Gastroesophageal sphincter (tissue), 4 donors: ENCODE results near the gene OR2F2. TPM values are rescaled to one million over a fixed set of nuclear protein-coding genes. Genes with fewer than 3 reads are reported as not detected.

Experiments
- ATAC-seq: fragments of 150-250 bp; one replicate; pipeline ENCODE4 v1.9.1; 2016; ENCODE audit warnings: mild to moderate bottlenecking, moderate library complexity
- H3K27ac ChIP-seq, 4 donors: fragments of 200-600 bp; sonication (generic) in 3 of 4; 1 replicate in 3 of 4; 2 replicates in 1 of 4; pipeline ENCODE4 v1.5.1; 2016 to 2019
- H3K27me3 ChIP-seq: fragments of 200-600 bp; sonication (generic); one replicate; pipeline ENCODE4 v1.5.1; 2019
- H3K36me3 ChIP-seq, 2 donors: fragments of 200-600 bp; sonication (generic); one replicate each; pipeline ENCODE4 v1.5.1; 2019; ENCODE audit warnings: control low read depth in 1 of 2
- H3K4me1 ChIP-seq, 3 donors: fragments of 200-600 bp; sonication (generic); 1 replicate in 2 of 3; 2 replicates in 1 of 3; pipeline ENCODE4 v1.5.1; 2016 to 2019; ENCODE audit warnings: control low read depth in 2 of 3
- H3K4me3 ChIP-seq, 2 donors: fragments of 200-600 bp; sonication (generic); one replicate each; pipeline ENCODE4 v1.5.1; 2019; ENCODE audit warnings: mild to moderate bottlenecking in 1 of 2, moderate library complexity in 1 of 2
- H3K9me3 ChIP-seq, 3 donors: fragments of 200-600 bp; sonication (generic); one replicate each; pipeline ENCODE4 v1.5.1; 2017 to 2019; ENCODE audit warnings: control low read depth in 2 of 3
- EP300 ChIP-seq: sonication (generic); formaldehyde crosslinking; IDR thresholded peaks from one replicate; pipeline ENCODE4 v1.6.1; 2017; ENCODE audit warnings: antibody characterized with exemption, mild to moderate bottlenecking
- POLR2A ChIP-seq, 2 donors: fragments of 450-650 bp; IDR thresholded peaks; one replicate each; pipeline ENCODE4 v1.6.1; 2017; ENCODE audit warnings: antibody characterized with exemption in 2 of 2, mild to moderate bottlenecking in 2 of 2, moderate library complexity in 1 of 2
- POLR2AphosphoS5 ChIP-seq: sonication (generic); formaldehyde crosslinking; IDR thresholded peaks from one replicate; pipeline ENCODE4 v1.6.1; 2017; ENCODE audit warnings: antibody characterized with exemption
- WGBS, 2 donors: methylation state at CpG; one replicate each; pipeline ENCODE4 v1.1.5; 2018; ENCODE audit warnings: low coverage in 1 of 2; 5-methylcytosine and 5-hydroxymethylcytosine counted together
- total RNA-seq, 4 donors: library from RNA; depleted of rRNA; stranded (reverse); fragments of >200 nt; gene quantifications; one replicate each; pipeline ENCODE4 v1.1.0, GENCODE V29; 2016
- TF ChIP-seq, protein P1 (sequence below), 4 experiments: fragments of 200-600 bp in 2 of 4; fragments of 450-650 bp in 2 of 4; sonication (generic) in 1 of 4; IDR thresholded peaks; one replicate each; pipeline ENCODE4 v1.5.1; 2017 to 2019; ENCODE audit warnings: antibody characterized with exemption in 4 of 4, mild to moderate bottlenecking in 2 of 4, moderate library complexity in 2 of 4

Gene OR2F2
- total RNA-seq, 4 donors from 2014 or later: not detected

DNA sequence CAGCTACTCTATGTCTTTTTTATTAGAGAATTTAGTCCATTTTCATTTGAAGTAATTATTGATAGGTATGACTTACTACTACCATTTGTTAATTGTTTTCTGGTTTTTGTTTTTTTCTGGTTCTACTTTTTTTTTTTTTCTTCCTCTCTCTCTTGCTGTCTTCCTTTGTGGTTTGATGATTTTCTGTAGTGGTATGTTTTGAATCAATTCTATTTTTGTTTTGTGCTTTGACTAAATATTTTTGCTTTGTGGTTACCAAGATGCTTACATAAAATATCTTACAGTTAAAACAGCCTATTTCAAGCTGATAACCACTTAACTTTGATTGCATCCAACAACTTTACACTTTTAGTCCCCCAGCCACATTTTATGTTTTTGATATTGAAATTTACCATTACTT is 3.3 kb upstream of the OR2F2 start:
- no peak overlapping the region for H3K4me3 ChIP-seq
- no peaks in the 10 kb centered on the region for H3K36me3 ChIP-seq
- no peaks in the 10 kb centered on the region for H3K4me1 ChIP-seq
- no peaks in the 10 kb centered on the region for H3K9me3 ChIP-seq
- no peak overlapping the region for H3K27ac ChIP-seq
- no peaks in the 10 kb centered on the region for H3K27me3 ChIP-seq
- ATAC-seq: no peak
- no peak for TF ChIP-seq EP300
- no peak for TF ChIP-seq POLR2A (IDR thresholded peaks at IDR 0.05)
- no peak for TF ChIP-seq POLR2AphosphoS5
- TF ChIP-seq, protein P1, sequence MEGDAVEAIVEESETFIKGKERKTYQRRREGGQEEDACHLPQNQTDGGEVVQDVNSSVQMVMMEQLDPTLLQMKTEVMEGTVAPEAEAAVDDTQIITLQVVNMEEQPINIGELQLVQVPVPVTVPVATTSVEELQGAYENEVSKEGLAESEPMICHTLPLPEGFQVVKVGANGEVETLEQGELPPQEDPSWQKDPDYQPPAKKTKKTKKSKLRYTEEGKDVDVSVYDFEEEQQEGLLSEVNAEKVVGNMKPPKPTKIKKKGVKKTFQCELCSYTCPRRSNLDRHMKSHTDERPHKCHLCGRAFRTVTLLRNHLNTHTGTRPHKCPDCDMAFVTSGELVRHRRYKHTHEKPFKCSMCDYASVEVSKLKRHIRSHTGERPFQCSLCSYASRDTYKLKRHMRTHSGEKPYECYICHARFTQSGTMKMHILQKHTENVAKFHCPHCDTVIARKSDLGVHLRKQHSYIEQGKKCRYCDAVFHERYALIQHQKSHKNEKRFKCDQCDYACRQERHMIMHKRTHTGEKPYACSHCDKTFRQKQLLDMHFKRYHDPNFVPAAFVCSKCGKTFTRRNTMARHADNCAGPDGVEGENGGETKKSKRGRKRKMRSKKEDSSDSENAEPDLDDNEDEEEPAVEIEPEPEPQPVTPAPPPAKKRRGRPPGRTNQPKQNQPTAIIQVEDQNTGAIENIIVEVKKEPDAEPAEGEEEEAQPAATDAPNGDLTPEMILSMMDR (IDR thresholded peaks at IDR 0.05): no peak

DNA sequence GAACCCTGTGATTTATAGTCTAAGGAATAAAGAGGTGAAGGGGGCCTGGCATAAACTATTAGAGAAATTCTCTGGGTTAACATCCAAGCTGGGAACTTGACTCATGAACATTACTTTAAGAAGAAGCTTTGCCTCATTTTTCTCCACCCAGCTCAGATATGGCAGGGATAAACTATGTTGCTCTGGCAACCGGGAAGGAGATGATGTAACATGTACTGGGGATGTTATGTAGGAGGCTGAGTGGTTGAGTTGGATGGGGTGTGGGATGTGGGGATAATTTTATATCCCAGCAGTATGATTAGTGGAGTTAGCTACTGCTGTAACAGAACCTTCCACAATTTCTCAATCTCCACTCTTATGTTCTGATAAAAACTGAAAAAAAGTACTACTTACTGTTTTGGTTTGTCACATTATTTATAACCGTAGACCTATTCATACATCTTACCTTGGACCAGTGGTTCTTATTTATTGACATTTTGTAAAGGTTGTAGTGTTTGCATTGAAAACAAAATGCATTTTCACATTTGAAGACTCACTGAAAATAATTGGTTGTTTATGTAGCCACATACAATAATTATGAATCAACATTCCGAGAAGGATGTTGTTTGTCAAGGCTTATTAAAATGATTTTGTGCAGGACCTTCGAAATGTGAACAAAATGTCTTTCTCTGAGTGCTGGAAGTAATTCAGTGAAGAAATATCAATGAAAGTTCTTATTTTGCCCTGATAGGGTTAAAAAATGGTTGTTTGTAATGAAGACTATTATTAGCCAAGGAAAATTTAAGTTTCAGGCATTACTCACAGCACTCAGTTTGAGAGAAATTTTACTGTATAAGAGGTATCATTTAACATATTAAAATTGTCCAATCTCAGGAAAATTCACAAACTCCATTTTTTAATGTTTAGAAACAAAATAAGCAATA is 1.3 kb downstream of the OR2F2 start:
- Histone ChIP-seq H3K36me3 (no peaks in the 10 kb centered on the region), H3K27me3 (no peaks in the 10 kb centered on the region), H3K4me3 (no peak overlapping the region), H3K4me1 (no peaks in the 10 kb centered on the region), H3K9me3 (no peaks in the 10 kb centered on the region), H3K27ac (no peak overlapping the region)
- ATAC-seq: no peak
- TF ChIP-seq POLR2AphosphoS5: no peak
- no peak for TF ChIP-seq POLR2A (IDR thresholded peaks at IDR 0.05)
- TF ChIP-seq, protein P1 (IDR thresholded peaks at IDR 0.05): no peak
- TF ChIP-seq EP300: no peak
- 62 to 74% methylated on average over 3 to 4 of the region's 4 CpGs for WGBS, 2 donors

DNA sequence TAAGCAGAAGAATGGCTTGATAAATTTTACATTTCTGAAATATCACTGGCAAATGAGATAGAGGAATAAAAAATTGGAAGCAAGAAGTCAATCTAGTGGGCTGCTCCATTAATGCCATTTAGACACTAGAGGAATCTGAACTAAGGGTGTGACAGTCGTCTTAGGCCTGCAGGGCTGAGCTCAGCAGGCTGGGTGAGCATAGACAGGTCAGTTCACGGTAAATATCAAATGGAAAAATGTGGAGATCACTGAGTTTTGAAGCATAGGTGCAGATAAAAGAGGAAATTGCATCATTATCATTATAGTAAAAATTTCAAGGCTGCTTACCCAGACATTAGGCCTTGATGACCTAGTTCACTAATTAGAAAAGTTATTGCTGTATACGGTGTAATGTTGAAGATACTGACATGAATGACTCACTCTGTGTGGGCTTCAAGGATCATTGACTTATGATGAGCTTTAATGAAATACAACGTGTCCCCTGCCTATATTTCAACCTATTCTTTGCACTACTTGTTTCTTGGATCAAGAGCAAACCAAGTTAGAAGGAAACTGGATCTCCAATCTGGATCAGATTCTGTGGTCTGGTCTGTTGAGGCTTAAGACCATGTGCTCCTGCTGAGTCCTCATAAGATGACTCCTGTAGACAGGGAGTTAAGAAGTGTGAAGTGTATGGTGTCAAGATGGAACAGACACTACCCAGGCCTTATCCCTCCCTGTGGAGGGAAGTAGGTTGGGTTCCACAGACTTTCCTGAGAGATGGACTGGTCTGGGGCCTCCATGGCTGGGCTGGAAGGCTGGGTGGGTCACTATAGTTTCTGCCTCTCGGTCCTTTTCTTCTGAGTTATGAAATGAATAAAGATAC is 3.6 kb downstream of the OR2F2 start:
- Histone ChIP-seq H3K9me3 (no peaks in the 10 kb centered on the region), H3K4me3 (no peak overlapping the region), H3K27ac (no peak overlapping the region), H3K36me3 (no peaks in the 10 kb centered on the region), H3K27me3 (no peaks in the 10 kb centered on the region), H3K4me1 (no peaks in the 10 kb centered on the region)
- WGBS, 2 donors: 78 to 91% methylated on average over 4 to 5 of the region's 5 CpGs
- no peak for ATAC-seq
- TF ChIP-seq, protein P1 (IDR thresholded peaks at IDR 0.05): no peak
- TF ChIP-seq EP300: no peak
- TF ChIP-seq POLR2A (IDR thresholded peaks at IDR 0.05): no peak
- TF ChIP-seq POLR2AphosphoS5: no peak

DNA sequence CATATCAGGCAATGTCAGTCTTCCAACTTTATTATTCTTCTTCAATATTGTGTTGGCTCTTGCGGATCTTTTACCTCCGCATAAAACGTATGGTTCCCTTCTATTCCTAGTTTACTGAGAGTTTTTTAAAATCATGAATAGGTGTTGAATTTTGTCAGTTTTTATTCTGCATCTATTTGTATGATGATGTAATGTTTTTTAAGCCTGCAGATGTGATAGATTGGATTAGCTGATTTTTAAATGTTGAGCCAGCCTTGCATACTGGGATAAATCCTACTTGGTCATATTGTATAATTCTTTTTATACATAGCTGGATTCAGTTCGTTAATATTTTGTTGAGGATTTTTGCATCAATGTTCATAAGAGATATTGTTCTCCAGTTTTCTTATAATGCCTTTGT is 10.4 kb downstream of the OR2F2 start:
- H3K9me3 ChIP-seq: no peaks in the 10 kb centered on the region
- no peaks in the 10 kb centered on the region for H3K4me1 ChIP-seq
- H3K27me3 ChIP-seq: no peaks in the 10 kb centered on the region
- H3K36me3 ChIP-seq: no peaks in the 10 kb centered on the region
- H3K4me3 ChIP-seq: no peak overlapping the region
- no peak overlapping the region for H3K27ac ChIP-seq
- ATAC-seq: no peak
- TF ChIP-seq, protein P1 (IDR thresholded peaks at IDR 0.05): no peak
- no peak for TF ChIP-seq POLR2A (IDR thresholded peaks at IDR 0.05)
- no peak for TF ChIP-seq EP300
- 90 to 94% methylated on average over 4 of the region's 4 CpGs for WGBS, 2 donors
